Gastroesophageal sphincter (tissue), 3 donors: ENCODE data around the gene ASB1.

ENCODE experiments used
- CTCF ChIP-seq, 4 experiments: fragments of 200-600 bp in 2 of 4; fragments of 450-650 bp in 2 of 4; sonication (generic) in 1 of 4; IDR thresholded peaks; one replicate each; pipeline ENCODE4 v1.5.1; 2017 to 2019; ENCODE audit warnings: antibody characterized with exemption in 4 of 4, mild to moderate bottlenecking in 2 of 4, moderate library complexity in 2 of 4
- EP300 ChIP-seq: sonication (generic); formaldehyde crosslinking; IDR thresholded peaks from one replicate; pipeline ENCODE4 v1.6.1; 2017; ENCODE audit warnings: antibody characterized with exemption, mild to moderate bottlenecking
- POLR2A ChIP-seq, 2 donors: fragments of 450-650 bp; IDR thresholded peaks; one replicate each; pipeline ENCODE4 v1.6.1; 2017; ENCODE audit warnings: antibody characterized with exemption in 2 of 2, mild to moderate bottlenecking in 2 of 2, moderate library complexity in 1 of 2
- POLR2AphosphoS5 ChIP-seq: sonication (generic); formaldehyde crosslinking; IDR thresholded peaks from one replicate; pipeline ENCODE4 v1.6.1; 2017; ENCODE audit warnings: antibody characterized with exemption

GRCh38 chr2:238427435-238428162, 872 bp downstream of the ASB1 start:
- no peak for TF ChIP-seq CTCF (IDR thresholded peaks at IDR 0.05)
- TF ChIP-seq POLR2A (IDR thresholded peaks at IDR 0.05): no peak
- no peak for TF ChIP-seq POLR2AphosphoS5
- TF ChIP-seq EP300: no peak
